Breast epithelium (tissue), 4 donors: ENCODE measurements around the gene POU5F1. TPM values are rescaled to one million over a fixed set of nuclear protein-coding genes. Genes with fewer than 3 reads are reported as not detected.

Source experiments
- DNase-seq, 2 donors: peaks; one replicate each; pipeline ENCODE4 v3.0.0-alpha.2; 2019; ENCODE audit warnings: low spot score in 2 of 2
- H3K27ac ChIP-seq, 2 donors: fragments of 200-600 bp; sonication (generic) in 1 of 2; one replicate each; pipeline ENCODE4 v1.5.1; 2016 to 2019; ENCODE audit warnings: mild to moderate bottlenecking in 1 of 2
- H3K27me3 ChIP-seq, 2 donors: fragments of 200-600 bp; sonication (generic) in 1 of 2; one replicate each; pipeline versions ENCODE4 v1.5.1 to v1.6.0; 2017 to 2019; ENCODE audit warnings: control low read depth in 1 of 2, mild to moderate bottlenecking in 1 of 2
- H3K36me3 ChIP-seq: fragments of 200-600 bp; one replicate; pipeline ENCODE4 v1.5.1; 2019
- H3K4me1 ChIP-seq, 2 donors: fragments of 200-600 bp; sonication (generic); one replicate each; pipeline ENCODE4 v1.5.1; 2016 to 2019; ENCODE audit warnings: control low read depth in 1 of 2
- H3K4me3 ChIP-seq, 3 donors: fragments of 200-600 bp; sonication (generic); 1 replicate in 2 of 3; 2 replicates in 1 of 3; pipeline ENCODE4 v1.5.1; 2016 to 2019; ENCODE audit warnings: mild to moderate bottlenecking in 3 of 3, moderate library complexity in 2 of 3
- H3K9me3 ChIP-seq, 2 donors: fragments of 200-600 bp; sonication (generic) in 1 of 2; one replicate each; pipeline ENCODE4 v1.5.1; 2016 to 2019; ENCODE audit warnings: control low read depth in 1 of 2
- CTCF ChIP-seq, 3 donors: fragments of 450-650 bp; IDR thresholded peaks; one replicate each; pipeline ENCODE4 v1.5.1; 2016 to 2017; ENCODE audit warnings: antibody characterized with exemption in 3 of 3, mild to moderate bottlenecking in 3 of 3, moderate library complexity in 3 of 3
- POLR2A ChIP-seq: fragments of 450-650 bp; IDR thresholded peaks from one replicate; pipeline ENCODE4 v1.6.1; 2016; ENCODE audit warnings: antibody characterized with exemption, mild to moderate bottlenecking, moderate library complexity
- POLR2AphosphoS5 ChIP-seq, 3 donors: sonication (generic); formaldehyde crosslinking; IDR thresholded peaks; one replicate each; pipeline ENCODE4 v1.6.1; 2017; ENCODE audit warnings: antibody characterized with exemption in 3 of 3
- intact Hi-C: fragments of 100-400 bp; cut with DNase I; formaldehyde crosslinking; loops from one replicate; pipeline ENCODE4 v1.15.1; 2023; ENCODE audit warnings: low total_unique reads
- total RNA-seq, 3 donors: library from RNA; depleted of rRNA; stranded (reverse); fragments of >200 nt; gene quantifications; one replicate each; pipeline ENCODE4 v1.1.0, GENCODE V29; 2016

The POU5F1 gene
- total RNA-seq, 3 donors from 2014 or later, result 0.64 to 4.5 (median 0.98) TPM

GRCh38 chr6:31138982-31139381, 31.5 kb downstream of the POU5F1 start, which contains the start of gene PSORS1C2:
Gene PSORS1C2 (minus strand): TSS chr6:31139066. CDS start chr6:31139026, 40 bp downstream.
- intact Hi-C loops, result no loop called here
- Histone ChIP-seq H3K9me3 (no peaks in the 10 kb centered on the region), H3K4me1 (no peaks in the 10 kb centered on the region), H3K27ac (peak within 1 kb of the TSS in 1 of 2 donors; percentile 54), H3K36me3 (no peaks in the 10 kb centered on the region), H3K27me3 (no peaks in the 10 kb centered on the region), H3K4me3 (peak within 1 kb of the TSS in 2 of 3 donors; percentile 37 to 56)
- no peak for DNase-seq
- TF ChIP-seq POLR2AphosphoS5 (IDR thresholded peaks at IDR 0.05), result no peak
- TF ChIP-seq CTCF (IDR thresholded peaks at IDR 0.05), result no peak
- no peak for TF ChIP-seq POLR2A

- no peaks in the 10 kb centered on the region for H3K9me3 ChIP-seq
- H3K27ac ChIP-seq, result no peak overlapping the region
- no peak for TF ChIP-seq POLR2AphosphoS5 (IDR thresholded peaks at IDR 0.05)
- TF ChIP-seq CTCF (IDR thresholded peaks at IDR 0.05), result no peak
- H3K27me3 ChIP-seq, result no peaks in the 10 kb centered on the region
- H3K4me3 ChIP-seq, result no peak overlapping the region
- no peaks in the 10 kb centered on the region for H3K4me1 ChIP-seq
- intact Hi-C loops, result no loop called here
- no peak for DNase-seq
- no peaks in the 10 kb centered on the region for H3K36me3 ChIP-seq
Measured at GRCh38 chr6:31135710-31136109, 34.8 kb downstream of the POU5F1 start.

GRCh38 chr6:31132806-31133205, 37.7 kb downstream of the POU5F1 start:
- no peaks in the 10 kb centered on the region for H3K36me3 ChIP-seq
- TF ChIP-seq CTCF (IDR thresholded peaks at IDR 0.05), result no peak
- TF ChIP-seq POLR2AphosphoS5 (IDR thresholded peaks at IDR 0.05), result no peak
- no peak for TF ChIP-seq POLR2A
- H3K9me3 ChIP-seq, result no peaks in the 10 kb centered on the region
- intact Hi-C loops, result no loop called here
- H3K27ac ChIP-seq, result no peak overlapping the region
- H3K27me3 ChIP-seq, result no peaks in the 10 kb centered on the region
- no peaks in the 10 kb centered on the region for H3K4me1 ChIP-seq
- no peak for DNase-seq
- H3K4me3 ChIP-seq, result no peak overlapping the region

- no peaks in the 10 kb centered on the region for H3K27me3 ChIP-seq
- DNase-seq, result no peak
- no peaks in the 10 kb centered on the region for H3K36me3 ChIP-seq
- TF ChIP-seq POLR2A, result no peak
- TF ChIP-seq POLR2AphosphoS5 (IDR thresholded peaks at IDR 0.05), result no peak
- no peak for TF ChIP-seq CTCF (IDR thresholded peaks at IDR 0.05)
- intact Hi-C loops, result no loop called here
- H3K4me1 ChIP-seq, result no peaks in the 10 kb centered on the region
- H3K4me3 ChIP-seq, result no peak overlapping the region
- H3K27ac ChIP-seq, result no peak overlapping the region
- no peaks in the 10 kb centered on the region for H3K9me3 ChIP-seq
Measured at GRCh38 chr6:31131595-31131994, 38.9 kb downstream of the POU5F1 start.

GRCh38 chr6:31130751-31131150, 39.7 kb downstream of the POU5F1 start:
- no peak overlapping the region for H3K4me3 ChIP-seq
- no peaks in the 10 kb centered on the region for H3K4me1 ChIP-seq
- DNase-seq, result no peak
- H3K27ac ChIP-seq, result no peak overlapping the region
- no peaks in the 10 kb centered on the region for H3K9me3 ChIP-seq
- no peaks in the 10 kb centered on the region for H3K27me3 ChIP-seq
- H3K36me3 ChIP-seq, result no peaks in the 10 kb centered on the region
- TF ChIP-seq CTCF (IDR thresholded peaks at IDR 0.05), result no peak
- TF ChIP-seq POLR2A, result no peak
- TF ChIP-seq POLR2AphosphoS5 (IDR thresholded peaks at IDR 0.05), result no peak
- intact Hi-C loops, result no loop called here
